HG03025 (cell line): Measurements from ENCODE around the gene CCDC136.

Experiments
- ATAC-seq: cut with Tn5 transposase; IDR thresholded peaks from one replicate; pipeline ENCODE4 v1.9.1; 2021; ENCODE audit warnings: mild to moderate bottlenecking, moderate library complexity; ENCODE audit not compliant: unreplicated experiment, low FRiP score

CCDC136 gene

DNA sequence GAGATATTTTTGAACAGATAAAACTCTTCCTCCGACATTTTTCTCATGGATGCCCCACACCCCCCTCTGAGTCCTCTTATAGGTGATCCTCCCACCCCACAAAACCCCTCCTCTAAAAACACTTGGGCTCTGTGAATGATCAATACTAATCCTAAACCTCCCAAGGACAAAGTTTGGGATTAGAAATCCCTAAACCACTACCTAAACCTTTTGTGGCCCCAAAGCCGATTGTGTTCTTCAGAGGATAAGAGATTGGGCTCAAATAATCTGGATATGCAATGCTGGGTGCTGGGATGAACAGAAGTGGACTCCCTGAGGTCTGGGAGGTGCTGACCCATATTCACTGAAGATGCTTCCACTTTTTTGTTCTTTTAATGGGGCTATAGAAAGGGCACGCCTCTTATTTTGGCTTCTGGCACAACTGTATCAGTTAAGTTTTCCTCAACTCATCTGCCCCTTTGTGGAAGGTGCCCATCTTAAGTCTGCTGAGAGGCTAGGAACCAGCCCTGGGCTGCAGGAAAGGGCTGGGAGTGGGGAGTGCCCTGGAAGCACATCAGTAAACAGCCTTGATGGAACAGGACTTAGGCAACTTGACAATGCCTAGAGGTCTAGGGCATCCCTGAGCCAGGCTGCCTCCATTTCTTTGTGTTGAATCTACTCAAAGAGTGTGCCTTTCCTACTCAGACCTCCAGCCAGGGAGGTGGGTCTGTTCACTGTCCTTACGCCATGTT is 15.9 kb upstream of the CCDC136 start, which contains the start of gene OPN1SW:
OPN1SW (minus strand) TSS at position 51 of the 731 bp plus-strand sequence; CDS start at position 38, 13 bp downstream.
- no peak for ATAC-seq

GRCh38 chr7:128777156-128778123 is 14.3 kb upstream of the CCDC136 start:
- ATAC-seq: no peak

GRCh38 chr7:128778946-128779345 is 12.8 kb upstream of the CCDC136 start:
- no peak for ATAC-seq

DNA sequence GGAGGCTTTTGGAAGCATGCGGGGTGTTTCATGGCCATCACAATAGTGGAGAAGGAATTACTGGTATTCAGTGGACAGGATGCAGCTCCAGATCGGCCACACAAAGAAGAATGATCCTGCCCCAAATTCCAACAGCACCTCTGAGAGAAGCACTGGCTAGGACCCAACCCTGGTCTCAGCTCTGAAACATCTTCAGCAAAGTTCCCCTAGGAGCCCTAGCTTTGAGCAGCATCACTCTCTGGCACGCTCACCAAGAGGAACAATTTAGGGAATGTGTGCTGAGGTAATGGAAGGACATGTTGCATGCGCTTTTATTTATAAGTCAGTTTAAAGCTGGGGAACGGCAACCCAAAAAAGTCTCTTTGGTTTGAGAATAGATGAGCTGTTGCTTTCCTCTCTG is 10.6 kb upstream of the CCDC136 start:
- no peak for ATAC-seq

DNA sequence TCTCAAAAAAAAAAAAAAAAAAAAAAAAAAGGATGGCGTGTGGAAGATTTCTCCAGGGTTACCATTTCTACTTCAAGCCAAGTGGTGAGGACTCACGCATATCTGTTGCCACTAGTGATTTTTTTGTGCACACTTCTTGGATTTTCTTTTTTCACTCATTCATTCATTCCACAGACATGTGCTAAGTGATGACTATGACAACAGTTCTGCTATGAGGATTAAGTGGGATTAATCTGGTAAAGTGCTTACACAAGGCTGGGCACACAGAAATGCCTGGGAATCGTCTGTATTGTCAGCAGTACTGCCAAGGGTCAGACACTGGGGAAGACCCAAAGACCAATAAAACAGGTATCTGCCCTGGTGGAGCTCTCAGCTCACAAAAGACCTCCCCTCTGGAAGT is 9.9 kb upstream of the CCDC136 start:
- no peak for ATAC-seq

- no peak for ATAC-seq
These were observed 8.5 kb upstream of the CCDC136 start for GRCh38 chr7:128783143-128783861.

- ATAC-seq: no peak
These were observed 6.0 kb upstream of the CCDC136 start for GRCh38 chr7:128785738-128786137.

- no peak for ATAC-seq
These were observed 3.0 kb upstream of the CCDC136 start for GRCh38 chr7:128788446-128789412.

DNA sequence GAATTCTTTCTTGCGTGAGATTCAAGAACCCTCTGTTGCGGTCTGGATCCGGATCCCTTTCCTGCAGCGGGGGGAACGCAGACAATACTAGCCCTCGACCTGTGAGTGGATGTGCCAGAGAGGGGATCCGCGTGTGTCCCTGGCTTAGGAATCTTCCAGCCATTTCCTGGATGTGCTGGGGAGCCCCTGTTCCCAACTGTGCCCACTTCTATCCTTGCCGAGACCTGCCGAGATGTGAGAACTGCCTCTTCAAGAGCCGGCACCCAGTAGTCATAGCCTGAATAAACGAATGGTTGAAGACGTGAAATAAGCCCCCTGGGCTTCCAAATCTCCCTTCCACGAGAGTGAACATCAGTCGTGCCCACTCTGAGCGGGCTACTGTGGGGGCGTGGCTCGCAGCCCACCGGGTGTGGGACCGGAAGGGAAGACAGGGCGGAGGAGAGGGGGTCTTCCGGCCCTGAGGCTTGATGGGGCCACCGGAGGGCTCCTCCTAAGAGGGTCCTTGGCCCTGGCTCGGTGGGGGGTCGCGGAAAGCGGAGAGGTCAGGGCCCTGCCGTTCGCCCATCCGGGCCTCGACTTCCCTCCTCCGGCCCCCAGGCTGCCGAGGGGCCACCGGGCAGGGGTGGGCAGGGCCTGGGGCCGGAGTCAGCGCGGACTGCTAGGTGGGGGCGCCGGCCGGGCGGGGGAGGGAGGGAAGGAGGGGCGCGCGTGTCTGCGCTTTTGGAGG is 1.3 kb upstream of the CCDC136 start:
- peak; percentile 11 for ATAC-seq

GRCh38 chr7:128791972-128792327 is 182 bp downstream of the CCDC136 start:
- ATAC-seq: no peak

GRCh38 chr7:128792471-128793180 is 858 bp downstream of the CCDC136 start:
- no peak for ATAC-seq

- ATAC-seq: no peak
These were observed 1.4 kb downstream of the CCDC136 start for GRCh38 chr7:128793181-128793547.

- ATAC-seq: no peak
These were observed 2.3 kb downstream of the CCDC136 start for GRCh38 chr7:128794020-128794419.

DNA sequence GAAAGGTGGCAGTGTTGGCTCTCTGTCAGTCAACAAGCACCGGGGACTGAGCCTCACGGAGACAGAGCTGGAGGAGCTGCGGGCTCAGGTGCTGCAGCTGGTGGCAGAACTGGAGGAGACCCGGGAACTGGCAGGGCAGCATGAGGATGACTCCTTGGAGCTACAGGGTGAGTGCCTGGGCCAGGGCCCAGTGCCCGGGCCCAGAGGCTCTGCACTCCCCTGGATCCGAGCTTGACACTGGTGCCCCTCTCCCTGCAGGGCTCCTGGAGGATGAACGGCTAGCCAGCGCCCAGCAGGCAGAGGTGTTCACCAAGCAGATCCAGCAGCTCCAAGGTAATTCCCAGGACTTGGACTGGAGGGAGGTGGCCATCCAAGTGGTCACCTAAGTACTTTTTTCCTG is 2.7 kb downstream of the CCDC136 start:
- no peak for ATAC-seq

GRCh38 chr7:128795129-128795528 is 3.4 kb downstream of the CCDC136 start:
- no peak for ATAC-seq

DNA sequence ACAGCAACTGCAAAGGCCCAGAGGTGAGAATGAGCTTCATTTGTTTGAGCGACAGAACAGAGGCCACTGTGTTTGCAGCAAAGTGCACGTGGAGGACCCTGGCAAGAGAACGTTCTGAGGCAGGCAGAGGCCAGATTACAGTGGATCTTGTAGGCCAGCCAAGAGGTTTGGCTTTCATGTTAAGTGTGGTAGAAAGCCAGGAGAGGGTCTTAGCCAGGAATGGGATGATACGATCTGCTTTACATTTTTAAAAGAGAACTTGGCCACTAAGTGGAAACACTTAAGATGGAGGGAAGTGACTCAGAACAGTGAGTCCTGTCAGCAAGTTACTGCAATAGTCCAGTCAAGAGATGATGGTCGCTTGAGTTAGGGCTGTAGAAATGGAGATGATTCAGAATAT is 4.6 kb downstream of the CCDC136 start:
- ATAC-seq: no peak

- no peak for ATAC-seq
These were observed 7.7 kb downstream of the CCDC136 start for GRCh38 chr7:128799451-128799850.

DNA sequence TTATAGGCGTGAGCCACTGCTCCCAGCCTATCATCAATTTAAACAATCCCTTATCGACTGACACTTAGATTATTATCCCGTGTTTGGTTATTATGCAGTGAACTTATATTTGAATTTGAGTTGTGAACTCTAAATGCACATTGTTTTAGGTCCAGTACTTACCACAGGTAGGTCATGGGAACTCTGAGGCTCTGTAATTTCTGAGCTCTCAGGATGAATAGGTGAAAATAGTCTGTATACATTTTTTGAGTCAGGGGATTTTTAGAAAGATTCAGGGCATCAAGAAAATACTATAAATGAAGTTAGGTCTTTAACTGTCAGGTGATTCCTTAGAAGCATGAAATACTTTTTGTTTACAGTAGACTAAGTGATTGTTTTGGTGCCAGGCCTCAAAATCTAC is 8.8 kb downstream of the CCDC136 start:
- ATAC-seq: no peak

DNA sequence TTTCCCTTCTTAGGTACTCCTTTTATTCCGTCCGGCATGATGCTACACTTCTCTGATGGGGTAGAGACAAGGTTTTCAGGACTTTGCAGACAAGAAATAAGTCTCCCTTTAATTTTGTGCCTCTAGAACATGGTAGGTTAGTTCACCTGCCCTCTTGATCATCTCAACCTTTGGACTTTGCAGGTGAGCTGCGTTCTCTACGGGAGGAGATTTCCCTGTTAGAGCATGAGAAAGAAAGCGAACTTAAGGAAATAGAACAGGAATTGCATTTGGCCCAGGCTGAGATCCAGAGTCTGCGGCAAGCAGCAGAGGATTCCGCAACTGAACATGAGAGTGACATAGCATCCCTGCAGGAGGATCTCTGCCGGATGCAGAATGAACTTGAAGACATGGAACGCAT is 9.2 kb downstream of the CCDC136 start:
- ATAC-seq: no peak
